ENCODE results near the gene MTX1. TPM values are rescaled to one million over a fixed set of nuclear protein-coding genes. Genes with fewer than 3 reads are reported as not detected.
A peak's percentile ranks its signal among the peaks of the same experiment; 100 is the strongest.

Gene MTX1
- total RNA-seq, 1 experiment from 2014 or later, result 86.0 TPM

- DNase-seq (ENCODE audit: low read depth in 1 of 2, low spot score in 2 of 2), result peak in 1 of 2 experiments; percentile 34
- H3K9me3 ChIP-seq (replicated peaks), result no peaks in the 10 kb centered on the region
- no peak overlapping the region for H3K27ac ChIP-seq
- H3K4me3 ChIP-seq, result no peak overlapping the region
- no peaks in the 10 kb centered on the region for H3K27me3 ChIP-seq (replicated peaks)
- no peaks in the 10 kb centered on the region for H3K36me3 ChIP-seq
- H3K4me1 ChIP-seq (replicated peaks), result peaks cover 11% of the 10 kb centered on the region
Observed at GRCh38 chr1:155177918-155178281, 30.6 kb upstream of the MTX1 start.

- Histone ChIP-seq H3K9me3 (replicated peaks) (no peaks in the 10 kb centered on the region), H3K36me3 (no peaks in the 10 kb centered on the region), H3K4me3 (no peak overlapping the region), H3K4me1 (replicated peaks) (peaks cover 8% of the 10 kb centered on the region), H3K27ac (no peak overlapping the region), H3K27me3 (replicated peaks) (no peaks in the 10 kb centered on the region)
- DNase-seq (ENCODE audit: low read depth in 1 of 2, low spot score in 2 of 2), result peak in 1 of 2 experiments; percentile 38
Observed at GRCh38 chr1:155178441-155179111, 29.9 kb upstream of the MTX1 start.

DNA sequence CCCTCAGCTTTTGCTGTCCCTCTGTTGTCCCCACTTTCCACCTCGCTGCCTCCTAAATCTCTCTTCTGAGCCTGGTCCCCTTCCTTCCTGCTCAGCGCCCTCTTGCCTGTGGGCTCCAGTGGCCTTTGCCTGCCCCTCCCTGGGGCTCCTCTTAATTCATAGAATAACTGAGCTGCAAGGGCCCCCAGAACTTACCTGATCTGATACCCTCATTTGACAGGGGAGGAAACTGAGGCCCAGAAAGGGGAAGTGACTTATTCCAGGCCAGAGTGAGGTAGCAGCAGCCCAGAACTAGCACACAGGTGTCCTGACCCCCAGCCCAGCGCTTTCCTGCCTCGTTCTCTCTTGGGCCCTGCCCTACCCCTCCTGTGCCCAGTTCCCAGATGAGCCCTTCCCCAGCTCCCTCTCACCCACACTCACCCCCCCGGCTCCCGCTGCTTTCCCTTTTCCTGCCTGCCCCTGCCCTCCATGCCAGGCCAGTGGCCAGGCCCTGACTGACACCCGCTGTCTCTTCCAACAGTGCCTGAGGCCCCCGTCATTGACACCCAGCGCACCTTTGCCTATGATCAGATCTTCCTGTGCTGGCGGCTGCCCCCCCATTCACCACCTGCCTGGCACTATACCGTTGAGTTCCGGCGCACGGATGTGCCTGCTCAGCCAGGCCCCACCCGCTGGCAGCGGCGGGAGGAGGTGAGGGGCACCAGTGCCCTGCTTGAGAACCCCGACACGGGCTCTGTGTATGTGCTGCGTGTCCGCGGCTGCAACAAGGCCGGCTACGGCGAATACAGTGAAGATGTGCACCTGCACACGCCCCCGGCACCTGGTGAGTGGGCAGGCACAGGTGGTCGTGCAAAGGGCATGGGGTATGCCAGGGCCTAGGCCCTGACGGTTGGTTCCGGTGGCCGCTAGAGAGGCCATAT, 29.1 kb upstream of the MTX1 start:
- Histone ChIP-seq H3K9me3 (replicated peaks) (no peaks in the 10 kb centered on the region), H3K27ac (no peak overlapping the region), H3K4me3 (no peak overlapping the region), H3K4me1 (replicated peaks) (peaks cover 4% of the 10 kb centered on the region), H3K36me3 (no peaks in the 10 kb centered on the region), H3K27me3 (replicated peaks) (no peaks in the 10 kb centered on the region)
- peak in 1 of 2 experiments; percentile 35 for DNase-seq (ENCODE audit: low read depth in 1 of 2, low spot score in 2 of 2)

DNA sequence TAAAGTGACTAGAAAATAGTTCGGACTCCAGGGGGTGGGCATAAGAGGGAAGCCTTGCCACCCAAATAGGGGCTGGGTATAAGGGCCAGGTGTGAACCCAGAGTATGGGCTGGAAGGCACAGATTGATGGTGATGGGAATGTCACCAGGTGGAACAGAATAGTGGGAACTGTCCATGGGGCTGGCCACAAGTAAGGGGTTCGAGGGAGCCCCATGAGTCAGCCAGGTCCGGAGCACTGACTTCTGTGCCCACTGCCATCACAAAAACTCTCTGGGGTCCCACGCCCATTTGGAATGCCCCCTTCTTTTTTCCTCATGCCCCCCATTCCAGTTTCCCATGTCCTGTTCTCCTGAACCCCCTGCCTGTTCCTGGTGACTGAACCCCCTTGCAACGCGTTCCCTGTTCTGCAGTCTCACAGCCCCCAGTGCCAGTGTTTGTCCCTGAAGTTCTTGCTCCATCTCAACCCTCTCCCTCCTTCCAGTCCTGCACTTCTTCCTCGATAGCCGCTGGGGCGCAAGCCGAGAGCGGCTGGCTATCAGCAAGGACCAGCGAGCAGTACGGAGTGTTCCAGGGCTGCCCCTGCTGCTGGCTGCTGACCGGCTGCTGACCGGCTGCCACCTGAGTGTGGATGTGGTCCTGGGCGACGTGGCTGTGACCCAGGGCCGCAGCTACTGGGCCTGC, 27.0 kb upstream of the MTX1 start:
- no peak for DNase-seq (ENCODE audit: low read depth in 1 of 2, low spot score in 2 of 2)
- Histone ChIP-seq H3K4me3 (no peak overlapping the region), H3K4me1 (replicated peaks) (peaks cover 4% of the 10 kb centered on the region), H3K36me3 (no peaks in the 10 kb centered on the region), H3K27ac (no peak overlapping the region), H3K27me3 (replicated peaks) (no peaks in the 10 kb centered on the region), H3K9me3 (replicated peaks) (no peaks in the 10 kb centered on the region)

DNA sequence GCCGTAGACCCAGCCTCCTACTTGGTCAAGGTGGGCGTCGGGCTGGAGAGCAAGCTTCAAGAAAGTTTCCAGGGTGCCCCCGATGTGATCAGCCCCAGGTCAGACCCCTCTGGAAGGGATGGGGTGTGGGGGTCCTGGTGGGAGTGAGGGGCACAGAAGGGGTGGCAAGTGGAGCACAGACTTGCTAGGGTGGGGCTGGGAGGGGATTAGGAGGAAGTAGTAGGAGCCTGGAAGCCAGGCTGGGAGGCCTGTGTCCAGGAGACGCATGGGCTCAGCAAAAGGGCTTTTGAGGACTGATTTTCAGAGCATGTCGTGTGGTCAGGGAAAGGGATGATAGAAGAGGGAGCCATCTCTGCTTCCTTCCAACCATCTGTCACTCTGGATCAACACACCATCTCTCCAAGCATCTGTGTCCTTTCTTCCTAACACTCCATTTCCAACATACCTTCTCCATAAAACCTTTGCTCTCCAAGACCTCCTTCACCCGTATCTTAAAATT, 26.4 kb upstream of the MTX1 start:
- Histone ChIP-seq H3K9me3 (replicated peaks) (no peaks in the 10 kb centered on the region), H3K36me3 (no peaks in the 10 kb centered on the region), H3K4me3 (no peak overlapping the region), H3K4me1 (replicated peaks) (no peaks in the 10 kb centered on the region), H3K27me3 (replicated peaks) (no peaks in the 10 kb centered on the region), H3K27ac (no peak overlapping the region)
- no peak for DNase-seq (ENCODE audit: low read depth in 1 of 2, low spot score in 2 of 2)

DNA sequence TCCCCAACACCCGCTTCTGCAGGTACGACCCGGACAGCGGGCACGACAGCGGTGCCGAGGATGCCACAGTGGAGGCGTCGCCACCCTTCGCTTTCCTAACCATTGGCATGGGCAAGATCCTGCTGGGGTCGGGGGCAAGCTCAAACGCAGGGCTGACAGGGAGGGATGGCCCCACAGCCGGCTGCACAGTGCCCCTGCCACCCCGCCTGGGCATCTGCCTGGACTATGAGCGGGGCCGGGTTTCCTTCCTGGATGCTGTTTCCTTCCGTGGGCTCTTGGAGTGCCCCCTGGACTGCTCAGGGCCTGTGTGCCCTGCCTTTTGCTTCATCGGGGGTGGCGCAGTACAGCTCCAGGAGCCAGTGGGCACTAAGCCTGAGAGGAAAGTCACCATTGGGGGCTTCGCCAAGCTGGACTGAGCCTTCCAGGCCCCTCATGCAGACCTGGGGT, 24.7 kb upstream of the MTX1 start:
- DNase-seq (ENCODE audit: low read depth in 1 of 2, low spot score in 2 of 2), result no peak
- H3K27me3 ChIP-seq (replicated peaks), result no peaks in the 10 kb centered on the region
- H3K9me3 ChIP-seq (replicated peaks), result no peaks in the 10 kb centered on the region
- no peak overlapping the region for H3K4me3 ChIP-seq
- no peaks in the 10 kb centered on the region for H3K4me1 ChIP-seq (replicated peaks)
- no peaks in the 10 kb centered on the region for H3K36me3 ChIP-seq
- no peak overlapping the region for H3K27ac ChIP-seq

GRCh38 chr1:155184351-155184811, 24.1 kb upstream of the MTX1 start:
- no peaks in the 10 kb centered on the region for H3K9me3 ChIP-seq (replicated peaks)
- no peaks in the 10 kb centered on the region for H3K36me3 ChIP-seq
- no peaks in the 10 kb centered on the region for H3K27me3 ChIP-seq (replicated peaks)
- H3K4me3 ChIP-seq, result no peak overlapping the region
- H3K27ac ChIP-seq, result no peak overlapping the region
- H3K4me1 ChIP-seq (replicated peaks), result no peaks in the 10 kb centered on the region
- no peak for DNase-seq (ENCODE audit: low read depth in 1 of 2, low spot score in 2 of 2)

GRCh38 chr1:155184835-155185782, 23.4 kb upstream of the MTX1 start:
- DNase-seq (ENCODE audit: low read depth in 1 of 2, low spot score in 2 of 2), result no peak
- no peaks in the 10 kb centered on the region for H3K27me3 ChIP-seq (replicated peaks)
- no peak overlapping the region for H3K27ac ChIP-seq

DNA sequence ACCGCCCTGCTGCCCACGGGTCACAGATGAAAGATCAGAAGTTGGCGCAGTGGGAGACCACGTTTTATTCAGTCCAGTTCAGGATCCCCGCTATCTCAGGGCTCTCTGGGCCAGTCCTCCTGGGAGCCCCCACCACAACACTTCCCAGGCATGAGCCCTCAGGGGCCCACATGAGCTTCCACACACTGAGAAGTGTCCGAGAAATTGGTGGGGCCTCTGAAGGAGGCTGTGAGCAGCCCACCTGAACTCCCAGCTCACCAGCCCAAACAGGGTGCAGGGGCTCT, 22.8 kb upstream of the MTX1 start:
- Histone ChIP-seq H3K4me1 (replicated peaks) (no peaks in the 10 kb centered on the region), H3K9me3 (replicated peaks) (no peaks in the 10 kb centered on the region), H3K36me3 (no peaks in the 10 kb centered on the region), H3K27ac (no peak overlapping the region), H3K4me3 (no peak overlapping the region), H3K27me3 (replicated peaks) (no peaks in the 10 kb centered on the region)
- no peak for DNase-seq (ENCODE audit: low read depth in 1 of 2, low spot score in 2 of 2)

More at GRCh38 chr1:155184835-155185782, 23.4 kb upstream of the MTX1 start:
- Histone ChIP-seq H3K4me1 (replicated peaks) (no peaks in the 10 kb centered on the region), H3K4me3 (no peak overlapping the region), H3K36me3 (no peaks in the 10 kb centered on the region), H3K9me3 (replicated peaks) (no peaks in the 10 kb centered on the region)

DNA sequence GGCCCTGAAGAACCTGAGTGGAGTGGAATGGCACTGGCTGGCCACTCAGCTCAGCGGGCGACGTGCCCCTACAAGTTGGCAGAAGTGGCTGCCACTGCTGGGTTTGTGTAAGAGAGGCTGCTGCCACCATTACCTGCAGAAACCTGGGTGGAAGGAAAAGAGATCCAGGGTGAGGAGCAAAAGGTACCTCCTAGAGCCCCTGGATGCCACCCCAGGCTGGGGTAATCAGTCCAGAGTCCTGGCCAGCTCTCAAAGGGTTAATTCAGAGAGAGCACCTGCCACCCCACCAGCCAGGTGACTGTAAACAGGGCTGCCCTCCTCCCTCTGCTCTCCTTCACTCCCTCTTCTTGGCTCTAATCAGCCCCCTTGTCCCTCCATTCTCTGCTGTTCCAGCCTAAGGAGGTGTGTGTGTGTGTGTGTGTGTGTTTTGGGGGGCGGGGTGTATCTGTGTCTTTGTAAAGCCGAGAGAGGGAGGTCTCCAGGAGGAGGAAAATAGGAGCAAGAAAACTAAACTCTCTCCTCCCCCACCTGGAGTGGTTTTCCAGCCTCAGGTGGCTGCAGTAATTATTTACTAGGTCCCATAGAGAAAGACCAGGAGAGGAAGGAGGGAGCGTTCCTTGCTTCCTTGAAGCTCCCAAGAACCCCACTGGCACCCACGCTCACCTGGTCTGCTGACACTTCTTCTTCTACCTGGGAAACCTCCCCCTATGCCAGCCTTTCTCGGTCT, 22.3 kb upstream of the MTX1 start:
- Histone ChIP-seq H3K27me3 (replicated peaks) (no peaks in the 10 kb centered on the region), H3K4me1 (replicated peaks) (no peaks in the 10 kb centered on the region), H3K36me3 (no peaks in the 10 kb centered on the region), H3K27ac (no peak overlapping the region), H3K4me3 (no peak overlapping the region), H3K9me3 (replicated peaks) (no peaks in the 10 kb centered on the region)
- no peak for DNase-seq (ENCODE audit: low read depth in 1 of 2, low spot score in 2 of 2)

GRCh38 chr1:155186794-155187455, 21.6 kb upstream of the MTX1 start:
- no peak for DNase-seq (ENCODE audit: low read depth in 1 of 2, low spot score in 2 of 2)
- Histone ChIP-seq H3K4me1 (replicated peaks) (no peaks in the 10 kb centered on the region), H3K27me3 (replicated peaks) (no peaks in the 10 kb centered on the region), H3K9me3 (replicated peaks) (no peaks in the 10 kb centered on the region), H3K36me3 (no peaks in the 10 kb centered on the region), H3K4me3 (no peak overlapping the region), H3K27ac (no peak overlapping the region)

DNA sequence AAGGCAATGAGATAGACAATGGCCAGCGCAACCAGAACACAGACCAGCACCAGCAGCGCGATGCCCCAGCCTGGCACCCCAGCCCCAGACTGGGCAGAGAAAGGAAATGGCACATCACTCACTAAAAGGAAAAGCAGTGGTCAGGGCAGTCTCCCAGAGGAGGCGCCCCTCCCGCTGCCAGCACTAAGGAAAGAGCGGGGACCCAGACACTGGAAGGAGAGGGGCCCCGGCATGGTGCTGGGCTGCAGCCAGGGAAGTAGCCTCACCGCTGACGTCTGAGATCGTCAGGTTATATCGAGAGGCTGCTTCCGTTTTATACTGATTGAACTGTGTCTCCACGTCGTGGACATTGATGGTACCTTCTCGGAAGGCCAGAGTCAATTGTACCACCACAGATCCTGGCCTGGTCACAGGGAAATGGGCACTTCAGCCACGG, 21.0 kb upstream of the MTX1 start:
- H3K27me3 ChIP-seq (replicated peaks), result no peaks in the 10 kb centered on the region
- peaks cover 2% of the 10 kb centered on the region; the same call in 1 of the 2 replicates for H3K4me1 ChIP-seq (replicated peaks)
- no peak overlapping the region for H3K4me3 ChIP-seq
- H3K9me3 ChIP-seq (replicated peaks), result no peaks in the 10 kb centered on the region
- no peak overlapping the region for H3K27ac ChIP-seq
- H3K36me3 ChIP-seq, result no peaks in the 10 kb centered on the region
- no peak for DNase-seq (ENCODE audit: low read depth in 1 of 2, low spot score in 2 of 2)
